ENCODE data around the gene IMP4.
A peak's percentile ranks its signal among the peaks of the same experiment; 100 is the strongest.

IMP4 gene

GRCh38 chr2:130345091-130345490 lies 2.4 kb downstream of the IMP4 start:
- H3K4me3 Mint-ChIP-seq = peak overlapping the region; percentile 79 to 100 (median 99)
- no peak for TF ChIP-seq CTCF (IDR thresholded peaks at IDR 0.05; ENCODE audit: unreplicated experiment in 3 of 3)
- H3K36me3 Mint-ChIP-seq (ENCODE audit: low read depth) = peaks cover 55% of the 10 kb centered on the region

GRCh38 chr2:130345611-130346010 lies 2.9 kb downstream of the IMP4 start:
- Mint-ChIP-seq H3K4me1 (peaks cover 15% of the 10 kb centered on the region), H3K27me3 (ENCODE audit: low read depth) (no peaks in the 10 kb centered on the region), H3K27ac (no peak overlapping the region), H3K9me3 (no peaks in the 10 kb centered on the region), H3K4me3 (peak overlapping the region in 2 of 3 experiments; percentile 53 to 61), H3K36me3 (ENCODE audit: low read depth) (peaks cover 52% of the 10 kb centered on the region)
- TF ChIP-seq CTCF (IDR thresholded peaks at IDR 0.05; ENCODE audit: unreplicated experiment in 3 of 3) = no peak

More at GRCh38 chr2:130345091-130345490, 2.4 kb downstream of the IMP4 start:
- Mint-ChIP-seq H3K27me3 (ENCODE audit: low read depth) (no peaks in the 10 kb centered on the region), H3K9me3 (no peaks in the 10 kb centered on the region), H3K4me1 (peaks cover 15% of the 10 kb centered on the region), H3K27ac (no peak overlapping the region)

- no peaks in the 10 kb centered on the region for H3K27me3 Mint-ChIP-seq (ENCODE audit: low read depth)
- peaks cover 51% of the 10 kb centered on the region for H3K36me3 Mint-ChIP-seq (ENCODE audit: low read depth)
- H3K9me3 Mint-ChIP-seq = no peaks in the 10 kb centered on the region
- H3K4me3 Mint-ChIP-seq = peak overlapping the region; percentile 47 to 74 (median 53)
- H3K4me1 Mint-ChIP-seq = peaks cover 13% of the 10 kb centered on the region
- no peak for TF ChIP-seq CTCF (IDR thresholded peaks at IDR 0.05; ENCODE audit: unreplicated experiment in 3 of 3)
- no peak overlapping the region for H3K27ac Mint-ChIP-seq
Measured at GRCh38 chr2:130346041-130346740, 3.5 kb downstream of the IMP4 start.

- Mint-ChIP-seq H3K4me1 (peaks cover 13% of the 10 kb centered on the region), H3K27me3 (ENCODE audit: low read depth) (no peaks in the 10 kb centered on the region), H3K4me3 (peak overlapping the region in 1 of 3 experiments; percentile 46), H3K36me3 (ENCODE audit: low read depth) (peaks cover 47% of the 10 kb centered on the region), H3K27ac (no peak overlapping the region), H3K9me3 (no peaks in the 10 kb centered on the region)
- no peak for TF ChIP-seq CTCF (IDR thresholded peaks at IDR 0.05; ENCODE audit: unreplicated experiment in 3 of 3)
Measured at GRCh38 chr2:130346741-130347066, 4.0 kb downstream of the IMP4 start.

- no peak for TF ChIP-seq CTCF (IDR thresholded peaks at IDR 0.05; ENCODE audit: unreplicated experiment in 3 of 3)
- Mint-ChIP-seq H3K27me3 (ENCODE audit: low read depth) (no peaks in the 10 kb centered on the region), H3K4me3 (peak overlapping the region in 2 of 3 experiments; percentile 2 to 47), H3K4me1 (peaks cover 16% of the 10 kb centered on the region), H3K27ac (no peak overlapping the region), H3K9me3 (no peaks in the 10 kb centered on the region), H3K36me3 (ENCODE audit: low read depth) (peaks cover 47% of the 10 kb centered on the region)
Measured at GRCh38 chr2:130347220-130347925, 4.7 kb downstream of the IMP4 start.

Data from nephron (organoid).